GM06990 (cell line): ENCODE data around the gene MIDN.

Source experiments
- DNase-seq: peaks from one replicate; pipeline ENCODE4 v3.0.0-alpha.2; 2011; ENCODE audit not compliant: insufficient read length; ENCODE audit errors: extremely low read depth
- H3K27me3 ChIP-seq: replicated peaks from 2 replicates; pipeline ENCODE4 v1.6.0; 2011; ENCODE audit warnings: low read length; ENCODE audit not compliant: control insufficient read depth, insufficient read depth
- H3K36me3 ChIP-seq: 2 replicates; pipeline ENCODE4 v1.5.1; 2011; ENCODE audit warnings: low read length; ENCODE audit not compliant: control insufficient read depth, insufficient read depth
- H3K4me3 ChIP-seq: replicated peaks from 2 replicates; pipeline ENCODE4 v1.5.1; 2011; ENCODE audit warnings: low read depth, mild to moderate bottlenecking, control low read depth, low read length
- CTCF ChIP-seq: IDR thresholded peaks from 2 replicates; pipeline ENCODE4 v1.5.1; 2011; ENCODE audit warnings: low read length, control low read depth, mild to moderate bottlenecking, inconsistent platforms; ENCODE audit not compliant: insufficient read depth, poor library complexity, severe bottlenecking

The MIDN gene

GRCh38 chr19:1276628-1277022 is 28.2 kb downstream of the MIDN start:
- no peak for TF ChIP-seq CTCF
- peaks cover 31% of the 10 kb centered on the region for H3K36me3 ChIP-seq
- H3K4me3 ChIP-seq, result peak overlapping the region; percentile 72
- no peak for DNase-seq
- no peaks in the 10 kb centered on the region for H3K27me3 ChIP-seq

GRCh38 chr19:1277061-1277460 is 28.7 kb downstream of the MIDN start:
- H3K36me3 ChIP-seq, result peaks cover 27% of the 10 kb centered on the region

GRCh38 chr19:1278074-1278473 is 29.7 kb downstream of the MIDN start:
- no peak for DNase-seq

More at GRCh38 chr19:1277061-1277460, 28.7 kb downstream of the MIDN start:
- no peak for TF ChIP-seq CTCF
- no peaks in the 10 kb centered on the region for H3K27me3 ChIP-seq
- H3K4me3 ChIP-seq, result no peak overlapping the region; the same call in 1 of the 2 replicates
- no peak for DNase-seq

GRCh38 chr19:1278713-1279660 is 30.6 kb downstream of the MIDN start:
- Histone ChIP-seq H3K36me3 (peaks cover 14% of the 10 kb centered on the region), H3K27me3 (no peaks in the 10 kb centered on the region), H3K4me3 (no peak overlapping the region)
- TF ChIP-seq CTCF, result no peak
- no peak for DNase-seq

More at GRCh38 chr19:1278074-1278473, 29.7 kb downstream of the MIDN start:
- Histone ChIP-seq H3K36me3 (peaks cover 23% of the 10 kb centered on the region), H3K27me3 (no peaks in the 10 kb centered on the region), H3K4me3 (no peak overlapping the region)
- no peak for TF ChIP-seq CTCF

- Histone ChIP-seq H3K27me3 (no peaks in the 10 kb centered on the region), H3K4me3 (no peak overlapping the region), H3K36me3 (peaks cover 5% of the 10 kb centered on the region; the same call in 1 of the 2 replicates)
- peak; percentile 95 for TF ChIP-seq CTCF
- peak; percentile 86 for DNase-seq
These were observed 31.5 kb downstream of the MIDN start for GRCh38 chr19:1279782-1280341.
